ENCODE measurements around the gene KLF6. TPM values are rescaled to one million over a fixed set of nuclear protein-coding genes. Genes with fewer than 3 reads are reported as not detected.

KLF6 gene
- polyA plus RNA-seq, 1 experiment = 47.2 TPM

DNA sequence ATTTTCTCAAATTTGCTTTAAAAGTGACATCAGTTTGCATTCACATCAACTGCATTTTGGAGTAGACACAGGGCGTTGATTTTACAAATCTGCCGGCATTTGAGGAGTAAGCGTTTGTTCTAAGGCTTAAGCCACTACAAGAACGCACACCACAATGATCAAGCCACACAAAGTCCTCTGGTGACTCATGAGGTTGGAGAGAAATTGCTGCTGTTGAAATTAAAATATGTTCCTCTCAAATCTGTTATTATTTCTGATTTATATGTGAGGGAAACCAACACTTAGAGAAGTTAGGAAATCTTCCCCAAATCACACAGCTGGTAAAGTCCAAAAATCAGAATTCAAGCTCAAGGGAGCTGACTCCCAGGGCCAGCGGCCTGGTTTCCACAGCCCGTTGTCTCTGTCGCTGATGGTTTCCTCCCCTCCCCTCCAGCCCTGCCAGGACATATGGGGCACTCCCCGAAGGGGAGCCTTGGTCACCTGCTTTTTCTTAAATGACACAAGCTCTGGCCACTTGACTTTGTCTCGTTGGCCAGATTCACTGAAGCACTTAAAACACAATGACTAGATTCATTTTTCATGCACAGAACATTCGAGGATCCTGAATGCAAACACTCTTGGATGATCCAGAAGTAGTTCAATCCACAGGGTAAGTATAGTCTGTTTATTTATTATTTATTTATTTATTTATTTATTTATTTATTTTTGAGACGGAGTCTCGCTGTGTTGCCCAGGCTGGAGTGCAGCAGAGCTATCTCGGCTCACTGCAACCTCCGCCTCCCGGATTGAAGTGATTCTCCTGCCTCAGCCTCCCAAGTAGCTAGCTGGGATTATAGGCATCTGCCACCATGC lies 29.2 kb upstream of the KLF6 start:
- TF ChIP-seq, protein P1, sequence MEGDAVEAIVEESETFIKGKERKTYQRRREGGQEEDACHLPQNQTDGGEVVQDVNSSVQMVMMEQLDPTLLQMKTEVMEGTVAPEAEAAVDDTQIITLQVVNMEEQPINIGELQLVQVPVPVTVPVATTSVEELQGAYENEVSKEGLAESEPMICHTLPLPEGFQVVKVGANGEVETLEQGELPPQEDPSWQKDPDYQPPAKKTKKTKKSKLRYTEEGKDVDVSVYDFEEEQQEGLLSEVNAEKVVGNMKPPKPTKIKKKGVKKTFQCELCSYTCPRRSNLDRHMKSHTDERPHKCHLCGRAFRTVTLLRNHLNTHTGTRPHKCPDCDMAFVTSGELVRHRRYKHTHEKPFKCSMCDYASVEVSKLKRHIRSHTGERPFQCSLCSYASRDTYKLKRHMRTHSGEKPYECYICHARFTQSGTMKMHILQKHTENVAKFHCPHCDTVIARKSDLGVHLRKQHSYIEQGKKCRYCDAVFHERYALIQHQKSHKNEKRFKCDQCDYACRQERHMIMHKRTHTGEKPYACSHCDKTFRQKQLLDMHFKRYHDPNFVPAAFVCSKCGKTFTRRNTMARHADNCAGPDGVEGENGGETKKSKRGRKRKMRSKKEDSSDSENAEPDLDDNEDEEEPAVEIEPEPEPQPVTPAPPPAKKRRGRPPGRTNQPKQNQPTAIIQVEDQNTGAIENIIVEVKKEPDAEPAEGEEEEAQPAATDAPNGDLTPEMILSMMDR (IDR thresholded peaks at IDR 0.05; ENCODE audit: low read depth, low read length) = no peak
- no peak for DNase-seq (ENCODE audit: low read depth, low spot score)
- Histone ChIP-seq H3K27me3 (ENCODE audit: control insufficient read depth, insufficient read depth, low read length) (no peaks in the 10 kb centered on the region), H3K27ac (ENCODE audit: low read depth, low read length) (no peak overlapping the region), H3K9me3 (ENCODE audit: control insufficient read depth, insufficient read depth, low read length) (no peaks in the 10 kb centered on the region), H3K4me3 (ENCODE audit: low read depth, low read length) (no peak overlapping the region)
- ChIA-PET CTCF (no interaction called here), POLR2A (interaction anchor here (1.1 kb wide), 1 partner anchor 29 kb away, joined by 3 read pairs; the partner anchor contains the start of gene KLF6)

DNA sequence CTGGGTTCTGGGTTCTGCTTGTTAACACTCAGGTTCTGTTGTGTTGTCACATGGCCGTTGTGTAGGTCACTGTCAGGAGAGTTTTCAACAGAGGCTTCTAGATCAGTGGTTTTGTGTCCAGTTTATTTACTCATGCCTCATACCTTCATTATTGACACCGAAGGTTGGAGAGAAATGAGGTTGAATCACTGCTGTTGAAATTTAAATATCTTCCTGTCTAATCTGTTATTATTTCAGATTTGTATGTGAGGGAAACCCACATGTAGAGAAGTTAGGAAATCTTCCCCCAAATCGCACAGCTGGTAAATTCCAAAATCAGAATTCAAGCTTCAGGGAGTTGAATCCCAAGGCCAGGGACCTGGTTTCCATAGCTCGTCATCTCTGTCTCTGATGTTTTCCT lies 28.3 kb upstream of the KLF6 start:
- Histone ChIP-seq H3K27ac (ENCODE audit: low read depth, low read length) (no peak overlapping the region), H3K27me3 (ENCODE audit: control insufficient read depth, insufficient read depth, low read length) (no peaks in the 10 kb centered on the region), H3K4me3 (ENCODE audit: low read depth, low read length) (no peak overlapping the region), H3K9me3 (ENCODE audit: control insufficient read depth, insufficient read depth, low read length) (no peaks in the 10 kb centered on the region)
- TF ChIP-seq, protein P1 (IDR thresholded peaks at IDR 0.05; ENCODE audit: low read depth, low read length) = no peak
- POLR2A ChIA-PET = no interaction called here
- CTCF ChIA-PET = no interaction called here
- DNase-seq (ENCODE audit: low read depth, low spot score) = no peak

DNA sequence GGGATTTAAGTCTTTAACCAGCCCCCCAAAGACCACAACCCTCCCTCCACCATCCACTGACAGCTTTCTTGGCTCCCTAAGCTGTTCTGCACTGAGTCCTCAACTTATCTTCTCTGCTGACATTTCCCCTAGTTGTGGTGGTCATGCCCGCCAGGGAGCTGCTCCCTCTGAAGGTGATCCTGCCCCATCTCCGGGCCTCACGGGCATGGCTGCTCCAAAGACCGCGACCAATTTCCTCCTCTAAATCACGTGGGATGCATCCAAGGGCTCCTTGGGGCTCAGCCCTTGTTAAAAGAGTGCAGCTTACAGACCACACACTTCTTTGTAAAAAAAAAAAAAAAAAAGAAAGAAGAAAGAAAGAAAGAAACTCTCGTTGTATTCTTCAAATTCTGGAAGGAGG lies 27.1 kb upstream of the KLF6 start:
- no peak overlapping the region for H3K27ac ChIP-seq (ENCODE audit: low read depth, low read length)
- TF ChIP-seq, protein P1 (IDR thresholded peaks at IDR 0.05; ENCODE audit: low read depth, low read length) = no peak
- POLR2A ChIA-PET = interaction anchor here (2.7 kb wide), 1 partner anchor 27 kb away, joined by 30 read pairs; the partner anchor contains the start of gene KLF6
- H3K27me3 ChIP-seq (ENCODE audit: control insufficient read depth, insufficient read depth, low read length) = no peaks in the 10 kb centered on the region
- no peak for DNase-seq (ENCODE audit: low read depth, low spot score)
- no peak overlapping the region for H3K4me3 ChIP-seq (ENCODE audit: low read depth, low read length)
- no peaks in the 10 kb centered on the region for H3K9me3 ChIP-seq (ENCODE audit: control insufficient read depth, insufficient read depth, low read length)
- CTCF ChIA-PET = no interaction called here

DNA sequence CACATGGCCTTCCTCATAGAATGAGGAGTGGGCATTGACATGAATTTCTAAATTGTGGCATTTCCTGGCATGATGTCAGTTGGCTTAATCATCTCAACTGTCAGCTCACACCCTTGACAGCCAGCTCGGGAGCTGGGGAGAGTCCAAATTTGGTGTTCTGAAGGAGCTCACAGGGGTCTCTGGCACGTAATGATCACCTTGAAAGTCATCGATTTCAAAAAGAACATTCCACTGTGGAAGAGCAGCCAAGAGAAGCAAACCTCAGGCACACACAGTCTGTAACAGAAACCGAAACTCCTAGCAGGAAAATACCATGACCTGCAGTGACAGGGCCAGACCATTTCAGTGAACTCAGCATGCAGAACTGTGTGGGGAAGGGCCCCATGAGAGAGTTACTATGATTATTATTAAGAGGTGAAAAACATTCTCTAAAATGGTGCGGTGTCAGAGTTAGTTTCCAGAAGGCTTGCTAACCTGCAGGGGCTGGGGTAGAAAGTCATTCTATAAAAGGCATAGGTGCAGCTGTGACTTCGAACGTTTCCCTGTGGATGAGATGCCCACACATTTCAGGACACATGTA lies 26.4 kb upstream of the KLF6 start:
- ChIA-PET POLR2A (interaction anchor here (1.5 to 2.7 kb wide), 2 partner anchors 26 to 41 kb away, joined by 6 to 30 read pairs; partner anchors contain the start of gene KLF6), CTCF (no interaction called here)
- Histone ChIP-seq H3K27ac (ENCODE audit: low read depth, low read length) (peak overlapping the region; percentile 42), H3K4me3 (ENCODE audit: low read depth, low read length) (no peak overlapping the region; the same call in 1 of the 2 replicates), H3K27me3 (ENCODE audit: control insufficient read depth, insufficient read depth, low read length) (no peaks in the 10 kb centered on the region), H3K9me3 (ENCODE audit: control insufficient read depth, insufficient read depth, low read length) (no peaks in the 10 kb centered on the region)
- no peak for DNase-seq (ENCODE audit: low read depth, low spot score)
- TF ChIP-seq, protein P1 (IDR thresholded peaks at IDR 0.05; ENCODE audit: low read depth, low read length) = no peak

DNA sequence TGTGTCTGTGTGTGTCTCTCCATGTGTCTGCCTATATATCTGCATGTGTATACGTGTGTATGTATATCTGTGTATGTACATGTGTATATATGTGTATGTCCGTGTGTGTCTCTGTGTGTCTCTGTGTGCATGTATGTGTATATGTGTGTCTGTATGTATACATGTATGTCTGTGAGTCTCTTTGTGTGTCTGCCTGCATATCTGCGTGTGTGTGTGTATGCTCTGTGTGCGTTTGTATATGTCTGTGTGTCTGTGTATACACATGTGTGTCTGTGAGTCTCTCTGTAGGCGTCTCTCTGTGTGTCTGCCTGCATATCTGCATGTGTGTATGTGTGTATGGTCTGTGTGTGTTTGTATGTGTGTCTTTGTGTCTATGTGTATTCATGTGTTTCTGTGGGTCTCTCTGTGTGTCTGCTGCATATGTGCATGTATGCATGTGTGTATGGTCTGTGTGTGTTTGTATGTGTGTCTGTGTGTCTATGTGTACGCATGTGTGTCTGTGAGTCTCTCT lies 23.7 kb upstream of the KLF6 start:
- Histone ChIP-seq H3K4me3 (ENCODE audit: low read depth, low read length) (no peak overlapping the region), H3K9me3 (ENCODE audit: control insufficient read depth, insufficient read depth, low read length) (no peaks in the 10 kb centered on the region), H3K27me3 (ENCODE audit: control insufficient read depth, insufficient read depth, low read length) (no peaks in the 10 kb centered on the region), H3K27ac (ENCODE audit: low read depth, low read length) (no peak overlapping the region)
- ChIA-PET POLR2A (interaction anchor here (1.0 kb wide), 1 partner anchor 24 kb away, joined by 3 read pairs; the partner anchor contains the start of gene KLF6), CTCF (no interaction called here)
- TF ChIP-seq, protein P1 (IDR thresholded peaks at IDR 0.05; ENCODE audit: low read depth, low read length) = no peak
- DNase-seq (ENCODE audit: low read depth, low spot score) = no peak
